ENCODE measurements around the gene OARD1.

- TF ChIP-seq CTCF (IDR thresholded peaks at IDR 0.05) (no peak), POLR2A (IDR thresholded peaks at IDR 0.05) (no peak)
These were observed 43.4 kb downstream of the OARD1 start for GRCh38 chr6:41028561-41029412.
